HG02884 (cell line): ENCODE data around the gene PIAS1.
A peak's percentile ranks its signal among the peaks of the same experiment; 100 is the strongest.
"Not testable (repeated sequence)": the region's sequence is repeated elsewhere in the genome, so short reads cannot be mapped to it uniquely, and the experiment has no call there.

Experiments used
- ATAC-seq: cut with Tn5 transposase; IDR thresholded peaks from one replicate; pipeline ENCODE4 v1.9.1; 2021; ENCODE audit warnings: mild to moderate bottlenecking, moderate library complexity; ENCODE audit not compliant: unreplicated experiment

Gene PIAS1

GRCh38 chr15:68211656-68212320 lies 157.7 kb downstream of the PIAS1 start:
- ATAC-seq: no peak

- not testable (repeated sequence) for ATAC-seq
Observed at GRCh38 chr15:68213491-68213845, 159.4 kb downstream of the PIAS1 start.

- no peak for ATAC-seq
Observed at GRCh38 chr15:68213991-68214837, 160.1 kb downstream of the PIAS1 start.

- no peak for ATAC-seq
Observed at GRCh38 chr15:68214838-68215254, 160.7 kb downstream of the PIAS1 start.

- ATAC-seq: no peak
Observed at GRCh38 chr15:68217341-68217740, 163.2 kb downstream of the PIAS1 start.

- no peak for ATAC-seq
Observed at GRCh38 chr15:68218331-68218730, 164.2 kb downstream of the PIAS1 start.

GRCh38 chr15:68218847-68219798 lies 165.0 kb downstream of the PIAS1 start:
- no peak for ATAC-seq

- no peak for ATAC-seq
Observed at GRCh38 chr15:68220489-68220888, 166.4 kb downstream of the PIAS1 start.

- no peak for ATAC-seq
Observed at GRCh38 chr15:68220967-68221366, 166.9 kb downstream of the PIAS1 start.

GRCh38 chr15:68221530-68222431 lies 167.7 kb downstream of the PIAS1 start:
- ATAC-seq: not testable (repeated sequence)

GRCh38 chr15:68222432-68222743 lies 168.3 kb downstream of the PIAS1 start:
- not testable (repeated sequence) for ATAC-seq

GRCh38 chr15:68223171-68223570 lies 169.1 kb downstream of the PIAS1 start:
- no peak for ATAC-seq

- ATAC-seq: no peak
Observed at GRCh38 chr15:68224108-68224507, 170.0 kb downstream of the PIAS1 start.

- no peak for ATAC-seq
Observed at GRCh38 chr15:68224546-68225250, 170.6 kb downstream of the PIAS1 start.

- not testable (repeated sequence) for ATAC-seq
Observed at GRCh38 chr15:68225442-68225841, 171.3 kb downstream of the PIAS1 start.

- ATAC-seq: no peak
Observed at GRCh38 chr15:68227643-68228142, 173.6 kb downstream of the PIAS1 start.

GRCh38 chr15:68228143-68228970 lies 174.2 kb downstream of the PIAS1 start:
- no peak for ATAC-seq

- ATAC-seq: peak; percentile 21
Observed at GRCh38 chr15:68228971-68229385, 174.9 kb downstream of the PIAS1 start.
